Psoas muscle (tissue), 8 donors: ENCODE measurements around the gene RRP1. TPM values are rescaled to one million over a fixed set of nuclear protein-coding genes. Genes with fewer than 3 reads are reported as not detected.

Experiments
- ATAC-seq, 4 donors: fragments of 200-7000 bp; cut with Tn5 transposase; one replicate each; pipeline ENCODE4 v1.9.1; 2020; ENCODE audit warnings: moderate library complexity in 3 of 4, mild to moderate bottlenecking in 2 of 4
- DNase-seq, 2 donors: peaks; one replicate each; pipeline ENCODE4 v3.0.0-alpha.2; 2020
- H3K27ac ChIP-seq: fragments of 200-600 bp; one replicate; pipeline ENCODE4 v1.8.0; 2022
- H3K27me3 ChIP-seq, 3 donors: fragments of 200-600 bp in 1 of 3; one replicate each; pipeline versions ENCODE4 v1.6.1 to v1.8.0; 2013 to 2022; ENCODE audit warnings: low read length in 2 of 3, mild to moderate bottlenecking in 2 of 3, moderate library complexity in 1 of 3; ENCODE audit not compliant: insufficient read depth in 3 of 3
- H3K36me3 ChIP-seq, 2 donors: fragments of 200-600 bp in 1 of 2; one replicate each; pipeline versions ENCODE4 v1.6.1 to v1.8.0; 2013 to 2022; ENCODE audit warnings: low read depth in 1 of 2, mild to moderate bottlenecking in 1 of 2, moderate library complexity in 1 of 2; ENCODE audit not compliant: insufficient read depth in 1 of 2
- H3K4me1 ChIP-seq: fragments of 200-600 bp; one replicate; pipeline ENCODE4 v1.8.0; 2022
- H3K4me3 ChIP-seq: fragments of 200-600 bp; one replicate; pipeline ENCODE4 v1.8.0; 2022; ENCODE audit warnings: mild to moderate bottlenecking
- H3K9me3 ChIP-seq: fragments of 200-600 bp; one replicate; pipeline ENCODE4 v1.8.0; 2022
- CTCF ChIP-seq: fragments of 200-600 bp; IDR thresholded peaks from one replicate; pipeline ENCODE4 v1.8.0; 2022; ENCODE audit warnings: antibody characterized with exemption
- WGBS, 3 donors: extraction: QIAGEN DNeasy Blood & Tissue Kit; methylation state at CpG; one replicate each; pipeline versions ENCODE4 v1.1.6 to v1.1.7; 2013; 5-methylcytosine and 5-hydroxymethylcytosine counted together
- intact Hi-C, 2 donors: fragments of 100-400 bp; cut with DNase I; formaldehyde crosslinking; loops; one replicate each; pipeline versions ENCODE4 v1.11.0 to v1.14.2; 2022
- polyA plus RNA-seq, 3 donors: library from polyadenylated mRNA; stranded (reverse); fragments of 200-250 nt; gene quantifications; one replicate each; pipeline ENCODE4 v1.2.3, GENCODE V29; 2013
- total RNA-seq, 4 donors: library from RNA; stranded (reverse); fragmentation: NEBNext Ultra II Directional in 2 of 4; extraction: Animal tissue kit (Norgen Biotek cat#: 25700) in 2 of 4; gene quantifications; one replicate each; pipeline versions ENCODE4 v1.2.1 to v1.2.4, GENCODE V29; 2021 to 2023
- donor health status: healthy with polysubstance abuse.
- donor health status: DM: no; HTN: no; CAD: no; lungs with moderate emphysema.
- donor health status: Bipolar disorder and iron deficiency.
- donor health status: healthy.
- donor health status: DM: yes; HTN: yes; CAD: no.
- donor health status: DM: no; HTN: no; CAD: no.
- donor health status: DM: no; HTN: no; CAD: no.
- donor health status: DM: yes; HTN: yes; CAD: no.

Gene RRP1
- total and polyA plus RNA-seq, 7 donors = 9.5 to 29.7 (median 18.9) TPM

- DNase-seq = no peak
- peak in 1 of 4 donors; percentile 16 for ATAC-seq
- Histone ChIP-seq H3K27me3 (no peaks in the 10 kb centered on the region), H3K27ac (no peak overlapping the region), H3K4me3 (no peak overlapping the region), H3K36me3 (peaks cover 3 to 57% of the 10 kb centered on the region in 2 donors), H3K4me1 (no peaks in the 10 kb centered on the region), H3K9me3 (no peaks in the 10 kb centered on the region)
- WGBS, 3 donors = 95 to 97% (median 96%) methylated on average over 8 of the region's 8 CpGs
- TF ChIP-seq CTCF = no peak
- intact Hi-C loops = no loop called here
These were observed 45.4 kb upstream of the RRP1 start for GRCh38 chr21:43743947-43744346.

DNA sequence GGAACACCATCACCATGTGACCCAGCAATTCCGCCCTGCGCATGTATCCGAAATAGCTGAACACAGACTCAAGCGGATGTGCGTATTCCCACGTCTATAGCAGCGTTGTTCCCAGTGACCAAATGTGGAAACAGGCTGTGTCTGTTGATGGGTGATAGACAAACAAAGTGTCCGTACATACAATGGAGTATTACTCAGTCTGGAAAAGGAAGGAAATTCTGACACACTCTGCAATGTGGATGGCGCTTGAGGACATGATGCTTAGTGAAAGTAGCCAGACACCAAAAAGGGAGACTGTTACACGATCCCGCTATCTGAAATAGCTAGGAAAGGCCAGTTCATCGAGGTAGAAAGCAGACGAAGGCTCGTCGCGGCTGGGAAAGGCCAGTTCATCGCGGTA lies 44.7 kb upstream of the RRP1 start:
- DNase-seq (no peak), ATAC-seq (no peak)
- H3K36me3 ChIP-seq = peaks cover 3 to 65% of the 10 kb centered on the region in 2 donors
- H3K27ac ChIP-seq = no peak overlapping the region
- no peaks in the 10 kb centered on the region for H3K4me1 ChIP-seq
- no peak overlapping the region for H3K4me3 ChIP-seq
- WGBS, 3 donors = 97 to 98% (median 97%) methylated on average over 18 of the region's 18 CpGs
- H3K27me3 ChIP-seq = no peaks in the 10 kb centered on the region
- H3K9me3 ChIP-seq = no peaks in the 10 kb centered on the region
- intact Hi-C loops = no loop called here
- no peak for TF ChIP-seq CTCF

DNA sequence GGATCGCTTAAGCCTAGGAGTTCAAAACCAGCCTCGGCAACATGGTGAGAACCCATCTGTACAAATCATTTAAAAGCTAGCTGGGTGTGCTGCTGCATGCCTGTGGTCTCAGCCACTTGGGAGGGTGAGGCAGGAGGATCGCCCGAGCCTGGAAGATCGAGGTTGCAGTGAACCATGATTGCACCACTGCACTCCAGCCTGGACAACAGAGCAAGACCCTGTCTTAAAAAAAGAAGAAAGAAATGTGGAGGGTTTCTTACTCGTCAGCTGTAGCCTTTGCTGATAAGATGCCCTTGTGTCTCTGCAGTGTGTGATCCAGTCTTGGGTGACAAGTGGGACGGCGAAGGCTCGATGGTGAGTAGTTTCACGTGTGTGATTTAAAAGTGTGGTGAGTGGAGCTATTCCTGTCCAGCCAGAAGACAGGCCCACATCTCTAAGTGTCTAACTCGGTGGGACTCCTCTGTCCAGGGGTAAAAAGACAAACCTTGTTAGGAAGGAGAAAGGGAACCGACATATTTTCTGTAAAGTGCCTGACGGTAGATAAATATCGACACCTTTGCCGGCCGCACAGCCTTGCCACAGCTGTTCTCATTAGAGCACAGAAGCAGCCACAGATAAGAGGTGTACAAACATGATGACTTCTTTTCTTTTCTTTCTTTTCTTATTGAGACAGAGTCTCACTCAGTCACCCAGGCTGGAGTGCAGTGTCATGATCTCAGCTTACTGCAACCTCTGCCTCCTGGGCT lies 43.4 kb upstream of the RRP1 start:
- Histone ChIP-seq H3K36me3 (peaks cover 3 to 69% of the 10 kb centered on the region in 2 donors), H3K4me3 (no peak overlapping the region), H3K27me3 (no peaks in the 10 kb centered on the region), H3K9me3 (no peaks in the 10 kb centered on the region), H3K4me1 (no peaks in the 10 kb centered on the region), H3K27ac (no peak overlapping the region)
- TF ChIP-seq CTCF = no peak
- ATAC-seq (no peak), DNase-seq (no peak)
- WGBS, 3 donors = 92 to 95% (median 93%) methylated on average over 16 of the region's 16 CpGs
- intact Hi-C loops = no loop called here

DNA sequence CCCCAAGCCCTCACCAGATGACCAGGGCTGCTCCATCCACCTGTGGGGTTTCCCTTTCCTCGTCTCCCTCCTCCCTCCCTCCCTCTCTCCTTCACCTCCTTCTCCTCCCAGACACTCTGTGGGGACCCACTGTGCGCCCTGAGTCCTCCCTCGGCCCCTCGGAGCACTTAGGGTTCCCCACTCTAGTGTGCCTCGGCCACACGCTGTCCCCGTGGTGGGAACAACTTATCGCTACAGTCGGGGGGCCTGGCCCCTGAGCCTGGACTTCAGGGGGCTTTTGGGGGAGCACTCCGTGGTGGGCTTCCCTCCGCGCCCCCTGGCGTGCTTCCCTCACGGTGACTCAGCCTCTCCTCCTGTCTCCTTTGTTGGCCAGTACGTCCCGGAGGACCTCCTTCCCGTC lies 40.8 kb upstream of the RRP1 start:
- H3K36me3 ChIP-seq = peaks cover 7 to 82% of the 10 kb centered on the region in 2 donors
- ATAC-seq (no peak), DNase-seq (no peak)
- no peaks in the 10 kb centered on the region for H3K9me3 ChIP-seq
- H3K27ac ChIP-seq = no peak overlapping the region
- no peak for TF ChIP-seq CTCF
- WGBS, 3 donors = 94 to 96% (median 94%) methylated on average over 17 of the region's 17 CpGs
- H3K4me3 ChIP-seq = no peak overlapping the region
- intact Hi-C loops = no loop called here
- no peaks in the 10 kb centered on the region for H3K27me3 ChIP-seq
- H3K4me1 ChIP-seq = no peaks in the 10 kb centered on the region
